Cardiac muscle cell (in vitro differentiated cells and primary cell): ENCODE results near the gene S1PR2. TPM values are rescaled to one million over a fixed set of nuclear protein-coding genes. Genes with fewer than 3 reads are reported as not detected.

Source experiments
- DNase-seq, 2 donors: peaks; one replicate each; pipeline versions ENCODE4 v3.0.0 to v3.0.0-alpha.2; 2010 to 2017; ENCODE audit warnings: low read depth in 1 of 2, low spot score in 1 of 2
- H3K27ac ChIP-seq: fragments of 200-600 bp; sonication (generic); 2 replicates; pipeline ENCODE4 v1.5.1; 2016
- H3K27me3 ChIP-seq: fragments of 200-600 bp; sonication (generic); 2 replicates; pipeline ENCODE4 v1.6.0; 2016; ENCODE audit warnings: control low read depth
- H3K36me3 ChIP-seq: fragments of 200-600 bp; sonication (generic); 2 replicates; pipeline ENCODE4 v1.5.1; 2016; ENCODE audit warnings: control low read depth
- H3K4me1 ChIP-seq: fragments of 200-600 bp; sonication (generic); 2 replicates; pipeline ENCODE4 v1.8.1; 2017; ENCODE audit warnings: low read depth, mild to moderate bottlenecking, mixed run types
- H3K4me3 ChIP-seq: fragments of 200-600 bp; sonication (generic); 2 replicates; pipeline ENCODE4 v1.5.1; 2016; ENCODE audit warnings: mild to moderate bottlenecking
- H3K9me3 ChIP-seq: fragments of 200-600 bp; sonication (generic); 2 replicates; pipeline ENCODE4 v1.5.1; 2017; ENCODE audit warnings: low read depth, mild to moderate bottlenecking, control low read depth
- polyA plus RNA-seq: library from polyadenylated mRNA; unstranded; fragments of >200 nt; fragmentation: Nextera tagmentation; extraction: Ambion mirVana; gene quantifications from 2 replicates; pipeline ENCODE4 v1.2.1, GENCODE V29; 2016
- total RNA-seq: library from RNA; depleted of rRNA; stranded (reverse); fragments of >200 nt; gene quantifications from 2 replicates; pipeline ENCODE4 v1.2.3, GENCODE V29; 2016
- TF ChIP-seq, protein P1 (sequence below): IDR thresholded peaks from 2 replicates; pipeline ENCODE4 v1.5.1; 2012; ENCODE audit warnings: low read depth, mild to moderate bottlenecking, low read length

The S1PR2 gene, protein sequence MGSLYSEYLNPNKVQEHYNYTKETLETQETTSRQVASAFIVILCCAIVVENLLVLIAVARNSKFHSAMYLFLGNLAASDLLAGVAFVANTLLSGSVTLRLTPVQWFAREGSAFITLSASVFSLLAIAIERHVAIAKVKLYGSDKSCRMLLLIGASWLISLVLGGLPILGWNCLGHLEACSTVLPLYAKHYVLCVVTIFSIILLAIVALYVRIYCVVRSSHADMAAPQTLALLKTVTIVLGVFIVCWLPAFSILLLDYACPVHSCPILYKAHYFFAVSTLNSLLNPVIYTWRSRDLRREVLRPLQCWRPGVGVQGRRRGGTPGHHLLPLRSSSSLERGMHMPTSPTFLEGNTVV
- total RNA-seq, result 5.7 and 7.7 TPM in 2 replicates
- polyA plus RNA-seq, result 1.8 and 2.1 TPM in 2 replicates

DNA sequence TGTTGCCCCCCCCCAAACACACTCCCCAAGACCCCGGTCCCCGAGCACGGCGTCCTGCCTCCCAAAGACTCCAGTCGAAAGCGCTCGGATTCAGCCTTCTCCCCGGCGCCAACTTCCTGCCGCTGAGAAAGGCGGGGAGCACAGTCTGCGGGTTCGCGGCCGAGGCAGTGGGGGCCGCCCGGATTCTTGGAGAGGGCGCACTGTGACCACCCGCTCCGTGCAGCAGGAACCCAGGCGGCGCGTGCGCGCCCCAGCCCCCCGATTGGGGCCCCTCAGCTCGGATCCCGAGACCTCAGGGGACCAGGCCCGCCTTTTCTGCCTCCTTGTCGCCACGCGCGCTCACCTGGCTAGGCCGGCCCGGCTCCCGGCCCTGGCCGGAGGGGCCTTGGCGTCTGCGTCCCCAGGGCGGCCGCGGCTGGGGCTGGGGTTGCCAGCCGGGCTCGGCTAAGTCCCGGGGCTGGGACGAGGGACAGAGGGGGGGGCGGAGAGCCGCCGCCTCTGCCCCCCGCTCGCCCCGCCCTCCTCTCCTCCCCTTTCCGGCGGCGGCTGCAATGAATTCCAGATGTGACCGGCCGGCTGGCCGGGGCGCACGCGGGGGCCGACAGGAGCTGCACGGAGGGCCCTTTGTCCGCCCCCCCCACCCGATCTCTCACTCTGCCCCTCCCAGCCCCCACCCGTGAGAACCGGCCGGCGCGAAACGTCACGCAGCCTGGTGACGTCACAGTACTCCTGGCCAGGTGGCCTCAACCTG is at the start of gene S1PR2:
TSS of gene S1PR2 (minus strand) at position 471 of the 751 bp plus-strand sequence. CDS start 6,426 bp downstream, outside the sequence.
- Histone ChIP-seq H3K4me3 (peak within 1 kb of the TSS; percentile 55), H3K27ac (peak within 1 kb of the TSS; percentile 52), H3K27me3 (no peaks in the 10 kb centered on the region), H3K9me3 (no peaks in the 10 kb centered on the region), H3K4me1 (no peaks in the 10 kb centered on the region), H3K36me3 (no peaks in the 10 kb centered on the region)
- peak; percentile 80 to 90 for DNase-seq
- TF ChIP-seq, protein P1, sequence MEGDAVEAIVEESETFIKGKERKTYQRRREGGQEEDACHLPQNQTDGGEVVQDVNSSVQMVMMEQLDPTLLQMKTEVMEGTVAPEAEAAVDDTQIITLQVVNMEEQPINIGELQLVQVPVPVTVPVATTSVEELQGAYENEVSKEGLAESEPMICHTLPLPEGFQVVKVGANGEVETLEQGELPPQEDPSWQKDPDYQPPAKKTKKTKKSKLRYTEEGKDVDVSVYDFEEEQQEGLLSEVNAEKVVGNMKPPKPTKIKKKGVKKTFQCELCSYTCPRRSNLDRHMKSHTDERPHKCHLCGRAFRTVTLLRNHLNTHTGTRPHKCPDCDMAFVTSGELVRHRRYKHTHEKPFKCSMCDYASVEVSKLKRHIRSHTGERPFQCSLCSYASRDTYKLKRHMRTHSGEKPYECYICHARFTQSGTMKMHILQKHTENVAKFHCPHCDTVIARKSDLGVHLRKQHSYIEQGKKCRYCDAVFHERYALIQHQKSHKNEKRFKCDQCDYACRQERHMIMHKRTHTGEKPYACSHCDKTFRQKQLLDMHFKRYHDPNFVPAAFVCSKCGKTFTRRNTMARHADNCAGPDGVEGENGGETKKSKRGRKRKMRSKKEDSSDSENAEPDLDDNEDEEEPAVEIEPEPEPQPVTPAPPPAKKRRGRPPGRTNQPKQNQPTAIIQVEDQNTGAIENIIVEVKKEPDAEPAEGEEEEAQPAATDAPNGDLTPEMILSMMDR, result no peak

DNA sequence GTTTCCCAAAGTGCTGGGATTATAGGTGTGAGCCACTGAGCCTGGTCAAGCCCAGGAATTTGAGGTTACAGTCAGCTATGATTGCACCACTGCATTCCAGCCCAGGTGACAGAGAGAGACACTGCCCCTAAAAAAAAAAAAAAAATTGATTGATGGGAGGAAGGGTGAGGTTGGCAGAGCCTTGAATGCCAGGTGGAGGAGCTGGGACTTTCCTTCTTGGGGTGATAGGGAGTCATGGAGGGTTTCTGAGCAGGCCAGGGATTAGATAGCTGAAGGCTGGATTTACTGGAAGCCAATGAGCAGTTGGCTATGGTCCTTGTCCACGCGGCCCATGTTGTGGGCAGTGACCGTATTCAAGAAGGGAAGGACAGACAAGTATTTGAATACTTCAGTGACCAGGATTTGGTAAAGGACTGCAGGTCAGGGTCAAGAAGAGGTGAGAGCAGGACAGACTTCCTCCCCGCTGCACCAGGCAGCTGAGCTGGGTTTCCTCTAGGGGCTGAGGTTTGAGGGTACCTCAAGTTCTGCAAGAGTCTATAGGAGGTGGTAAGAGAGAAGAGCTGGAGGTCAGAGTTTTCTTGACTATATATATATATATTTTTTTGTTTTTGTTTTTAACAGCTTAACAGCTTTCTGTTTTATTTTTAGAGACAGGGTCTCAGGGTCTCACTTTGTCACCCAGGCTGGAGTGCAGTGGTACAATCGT is 48.8 kb upstream of the S1PR2 start:
- no peaks in the 10 kb centered on the region for H3K36me3 ChIP-seq
- no peak overlapping the region for H3K4me3 ChIP-seq
- TF ChIP-seq, protein P1, result no peak
- no peaks in the 10 kb centered on the region for H3K9me3 ChIP-seq
- H3K4me1 ChIP-seq, result no peaks in the 10 kb centered on the region
- H3K27me3 ChIP-seq, result no peaks in the 10 kb centered on the region
- no peak overlapping the region for H3K27ac ChIP-seq
- DNase-seq, result no peak

DNA sequence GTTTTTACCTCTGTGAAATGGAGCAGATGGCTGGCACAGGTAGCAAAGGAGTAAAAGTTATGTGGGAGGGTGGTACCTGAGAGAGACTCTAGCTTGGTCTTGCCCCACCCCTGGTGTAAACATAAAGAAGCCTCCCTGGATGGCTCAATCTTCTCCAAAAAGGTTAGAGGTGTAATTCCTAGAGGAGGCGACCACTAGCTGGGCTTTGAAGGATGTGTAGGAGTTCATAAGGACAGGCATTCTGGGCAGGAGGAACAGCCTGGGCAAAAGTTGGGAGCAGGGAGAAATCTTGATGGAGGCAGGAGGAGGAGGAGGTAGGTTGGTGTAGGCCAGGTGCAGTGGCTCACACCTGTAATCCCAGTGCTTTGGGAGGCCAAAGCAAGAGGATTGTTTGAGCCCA is 47.8 kb upstream of the S1PR2 start:
- TF ChIP-seq, protein P1, result no peak
- no peaks in the 10 kb centered on the region for H3K27me3 ChIP-seq
- H3K4me1 ChIP-seq, result no peaks in the 10 kb centered on the region
- no peaks in the 10 kb centered on the region for H3K9me3 ChIP-seq
- no peak for DNase-seq
- H3K4me3 ChIP-seq, result no peak overlapping the region
- H3K27ac ChIP-seq, result no peak overlapping the region
- H3K36me3 ChIP-seq, result no peaks in the 10 kb centered on the region

DNA sequence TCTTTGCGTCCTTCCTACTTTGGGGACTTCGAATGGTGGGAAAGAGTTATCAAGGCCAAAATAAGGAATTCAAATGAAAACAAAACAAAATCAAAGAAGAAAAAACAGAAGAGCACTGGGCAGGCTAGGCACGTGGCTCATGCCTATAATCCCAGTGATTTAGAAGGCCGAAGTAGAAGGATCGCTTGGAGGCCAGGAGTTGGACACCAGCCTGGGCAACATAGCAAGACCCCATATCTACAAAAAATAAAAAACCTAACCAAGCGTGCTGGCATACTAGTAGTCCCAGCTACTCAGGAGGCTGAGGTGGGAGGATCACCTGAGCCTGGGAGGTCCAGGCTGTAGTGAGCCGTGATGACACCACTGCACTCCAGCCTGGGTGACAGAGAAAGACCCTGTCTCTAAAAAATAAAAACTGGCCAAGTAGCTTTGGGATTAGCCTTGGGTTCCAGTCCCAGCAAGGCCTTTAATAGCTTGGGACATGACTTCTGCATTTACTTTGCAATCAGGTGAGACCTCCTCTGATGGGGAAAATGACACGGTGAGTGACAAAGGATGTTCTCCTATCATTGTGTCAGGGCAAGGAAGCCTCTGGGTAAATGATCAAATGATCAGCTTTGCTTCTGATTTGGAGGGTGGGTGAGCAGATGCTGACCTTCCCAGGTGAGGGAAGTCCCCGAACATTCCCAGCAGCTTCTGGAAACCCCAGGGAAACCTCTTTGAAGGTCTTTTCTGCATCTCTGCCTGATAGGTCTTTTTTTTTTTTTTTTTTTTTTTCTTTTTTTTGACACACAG is 46.9 kb upstream of the S1PR2 start:
- no peak overlapping the region for H3K4me3 ChIP-seq
- H3K27ac ChIP-seq, result no peak overlapping the region
- no peaks in the 10 kb centered on the region for H3K4me1 ChIP-seq
- TF ChIP-seq, protein P1, result no peak
- DNase-seq, result no peak
- H3K36me3 ChIP-seq, result no peaks in the 10 kb centered on the region
- peaks cover under 1% of the 10 kb centered on the region for H3K27me3 ChIP-seq
- no peaks in the 10 kb centered on the region for H3K9me3 ChIP-seq

DNA sequence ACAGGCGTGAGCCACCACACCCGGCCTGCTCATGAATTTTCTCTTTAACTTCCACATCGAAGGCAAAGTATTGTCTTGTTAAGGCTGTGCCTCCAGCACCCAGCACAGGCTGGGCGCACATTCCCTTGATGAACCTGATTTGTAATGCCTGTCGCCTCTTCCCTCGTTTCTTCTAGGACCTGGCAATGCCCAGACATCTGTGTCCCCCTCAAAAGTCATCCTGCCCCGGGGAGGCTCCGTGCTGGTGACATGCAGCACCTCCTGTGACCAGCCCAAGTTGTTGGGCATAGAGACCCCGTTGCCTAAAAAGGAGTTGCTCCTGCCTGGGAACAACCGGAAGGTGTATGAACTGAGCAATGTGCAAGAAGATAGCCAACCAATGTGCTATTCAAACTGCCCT is 43.5 kb upstream of the S1PR2 start:
- Histone ChIP-seq H3K27me3 (peaks cover 32% of the 10 kb centered on the region), H3K4me3 (no peak overlapping the region), H3K4me1 (no peaks in the 10 kb centered on the region), H3K9me3 (no peaks in the 10 kb centered on the region), H3K36me3 (no peaks in the 10 kb centered on the region), H3K27ac (no peak overlapping the region)
- no peak for DNase-seq
- TF ChIP-seq, protein P1, result no peak
